Transverse colon (tissue), 4 donors: Measurements from ENCODE around the gene SLC5A3. TPM values are rescaled to one million over a fixed set of nuclear protein-coding genes. Genes with fewer than 3 reads are reported as not detected.

Experiments used
- DNase-seq: peaks from one replicate; pipeline ENCODE4 v3.0.0-alpha.2; 2019
- H3K27ac ChIP-seq, 4 donors: fragments of 200-600 bp; sonication (generic); 2 replicates each; pipeline ENCODE4 v1.5.1; 2016 to 2018; ENCODE audit warnings: inconsistent platforms in 4 of 4
- H3K27me3 ChIP-seq: fragments of 200-600 bp; sonication (generic); 2 replicates; pipeline ENCODE4 v1.5.1; 2017; ENCODE audit warnings: inconsistent platforms
- H3K36me3 ChIP-seq, 4 donors: fragments of 200-600 bp; sonication (generic); 2 replicates each; pipeline ENCODE4 v1.5.1; 2017 to 2019; ENCODE audit warnings: inconsistent platforms in 4 of 4
- H3K4me1 ChIP-seq, 4 donors: fragments of 200-600 bp; sonication (generic); 2 replicates each; pipeline ENCODE4 v1.5.1; 2017 to 2020; ENCODE audit warnings: inconsistent platforms in 4 of 4
- H3K4me3 ChIP-seq, 4 donors: fragments of 200-600 bp; sonication (generic); 1 replicate in 1 of 4; 2 replicates in 3 of 4; pipeline versions ENCODE4 v1.5.1 to v1.6.1; 2017 to 2019; ENCODE audit warnings: inconsistent platforms in 4 of 4
- H3K9me3 ChIP-seq, 2 donors: fragments of 200-600 bp; sonication (generic); 2 replicates each; pipeline ENCODE4 v1.5.1; 2017 to 2019; ENCODE audit warnings: inconsistent platforms in 2 of 2
- EP300 ChIP-seq: sonication (generic); formaldehyde crosslinking; IDR thresholded peaks from one replicate; pipeline ENCODE4 v1.6.1; 2017; ENCODE audit warnings: antibody characterized with exemption, low read depth
- POLR2A ChIP-seq: fragments of 450-650 bp; IDR thresholded peaks from one replicate; pipeline ENCODE4 v1.6.1; 2016; ENCODE audit warnings: antibody characterized with exemption, mild to moderate bottlenecking, moderate library complexity
- POLR2AphosphoS5 ChIP-seq, 3 donors: sonication (generic); formaldehyde crosslinking; IDR thresholded peaks; one replicate each; pipeline ENCODE4 v1.6.1; 2016; ENCODE audit warnings: antibody characterized with exemption in 3 of 3
- WGBS, 2 donors: methylation state at CpG; one replicate each; pipeline ENCODE4 v1.1.5; 2018; ENCODE audit warnings: low coverage in 1 of 2; 5-methylcytosine and 5-hydroxymethylcytosine counted together
- in situ Hi-C, 4 donors: fragments of 200-750 bp; cut with MboI; loops; one replicate each; pipeline versions ENCODE4 v1.15.0 to v1.15.1; 2017; ENCODE audit warnings: low sequenced_read_pairs in 3 of 4, low pct_ligation_motif_present in 1 of 4, low pct_unique_long_range_greater_than_20kb in 1 of 4
- intact Hi-C: fragments of 100-400 bp; cut with DNase I; formaldehyde crosslinking; loops from one replicate; pipeline ENCODE4 v1.15.1; 2023; ENCODE audit warnings: low total_unique reads
- total RNA-seq, 4 donors: library from RNA; depleted of rRNA; stranded (reverse); fragments of >200 nt; gene quantifications; one replicate each; pipeline ENCODE4 v1.1.0, GENCODE V29; 2016
- TF ChIP-seq, protein P1 (sequence below), 5 experiments: fragments of 200-600 bp in 3 of 5; fragments of 450-650 bp in 2 of 5; sonication (generic) in 3 of 5; IDR thresholded peaks; 1 replicate in 2 of 5; 2 replicates in 3 of 5; pipeline ENCODE4 v1.5.1; 2016 to 2017; ENCODE audit warnings: antibody characterized with exemption in 5 of 5, inconsistent platforms in 3 of 5, mild to moderate bottlenecking in 2 of 5, moderate library complexity in 1 of 5

SLC5A3 gene
- total RNA-seq, 4 donors from 2014 or later = 12.0 to 32.6 (median 23.9) TPM

DNA sequence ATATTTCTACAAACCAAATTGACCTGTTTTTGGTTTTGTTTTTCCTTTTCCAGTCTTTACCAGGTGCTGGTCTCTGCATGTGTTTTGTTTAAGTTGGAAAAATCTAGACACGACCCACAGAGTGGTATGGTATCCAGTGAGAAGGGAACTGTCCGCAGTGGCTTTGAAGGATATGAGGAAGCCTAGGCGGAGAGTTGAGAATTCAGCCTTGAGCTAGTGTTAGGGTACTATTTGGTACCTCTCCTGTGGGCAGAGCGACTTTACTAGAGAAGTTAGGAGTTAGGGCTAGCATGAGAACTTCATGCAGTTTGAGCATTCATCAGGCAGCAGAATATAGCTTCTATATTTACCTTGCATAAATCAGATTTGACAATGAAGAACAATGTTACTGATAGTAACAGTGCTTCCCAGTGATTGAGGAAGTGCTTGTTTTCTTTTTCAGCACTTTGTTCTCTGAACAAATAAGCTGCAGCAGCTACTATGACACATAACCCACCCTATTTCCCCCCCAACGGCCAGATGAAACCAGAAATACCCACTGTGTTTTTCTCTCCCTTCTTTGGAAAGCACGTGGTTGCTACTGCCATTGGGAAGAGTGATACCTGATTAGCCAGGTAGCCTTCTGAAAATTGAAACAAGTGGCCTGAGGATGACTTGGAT, 19.0 kb downstream of the SLC5A3 start:
- in situ Hi-C loops (no loop called here), intact Hi-C loops (no loop called here)
- TF ChIP-seq, protein P1, sequence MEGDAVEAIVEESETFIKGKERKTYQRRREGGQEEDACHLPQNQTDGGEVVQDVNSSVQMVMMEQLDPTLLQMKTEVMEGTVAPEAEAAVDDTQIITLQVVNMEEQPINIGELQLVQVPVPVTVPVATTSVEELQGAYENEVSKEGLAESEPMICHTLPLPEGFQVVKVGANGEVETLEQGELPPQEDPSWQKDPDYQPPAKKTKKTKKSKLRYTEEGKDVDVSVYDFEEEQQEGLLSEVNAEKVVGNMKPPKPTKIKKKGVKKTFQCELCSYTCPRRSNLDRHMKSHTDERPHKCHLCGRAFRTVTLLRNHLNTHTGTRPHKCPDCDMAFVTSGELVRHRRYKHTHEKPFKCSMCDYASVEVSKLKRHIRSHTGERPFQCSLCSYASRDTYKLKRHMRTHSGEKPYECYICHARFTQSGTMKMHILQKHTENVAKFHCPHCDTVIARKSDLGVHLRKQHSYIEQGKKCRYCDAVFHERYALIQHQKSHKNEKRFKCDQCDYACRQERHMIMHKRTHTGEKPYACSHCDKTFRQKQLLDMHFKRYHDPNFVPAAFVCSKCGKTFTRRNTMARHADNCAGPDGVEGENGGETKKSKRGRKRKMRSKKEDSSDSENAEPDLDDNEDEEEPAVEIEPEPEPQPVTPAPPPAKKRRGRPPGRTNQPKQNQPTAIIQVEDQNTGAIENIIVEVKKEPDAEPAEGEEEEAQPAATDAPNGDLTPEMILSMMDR (IDR thresholded peaks at IDR 0.05) = no peak
- TF ChIP-seq EP300 (no peak), POLR2AphosphoS5 (IDR thresholded peaks at IDR 0.05) (no peak), POLR2A (no peak)
- H3K9me3 ChIP-seq = no peaks in the 10 kb centered on the region
- H3K27me3 ChIP-seq = no peaks in the 10 kb centered on the region
- WGBS, 2 donors = 13 to 40% methylated on average over 3 to 6 of the region's 6 CpGs
- peaks cover 13 to 57% (median 26%) of the 10 kb centered on the region in 4 donors for H3K4me1 ChIP-seq
- no peak overlapping the region for H3K4me3 ChIP-seq
- H3K36me3 ChIP-seq = peaks cover 0 to 3% (median 0%) of the 10 kb centered on the region in 4 donors
- no peak overlapping the region for H3K27ac ChIP-seq
- DNase-seq = no peak

DNA sequence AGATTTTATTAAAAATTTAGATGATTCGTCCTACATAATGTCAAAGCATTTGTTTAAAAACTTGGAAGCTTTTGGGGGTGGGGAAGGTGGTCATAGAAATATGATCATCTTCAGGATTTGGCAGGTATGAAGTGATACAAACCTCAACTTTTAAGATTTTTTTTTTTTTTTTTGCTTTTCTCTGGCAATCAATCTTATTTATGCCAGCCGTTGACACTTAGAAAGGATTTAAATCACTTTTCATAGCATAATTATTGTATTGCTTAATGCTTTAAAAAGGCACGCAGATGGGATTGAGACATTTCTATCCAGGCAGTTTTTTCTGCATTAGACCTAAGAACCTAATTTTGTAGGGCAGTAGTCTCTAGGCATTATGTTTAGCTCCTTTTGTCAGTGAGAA, 19.7 kb downstream of the SLC5A3 start:
- 60 to 80% methylated on average over 3 of the region's 3 CpGs for WGBS, 2 donors
- TF ChIP-seq POLR2AphosphoS5 (IDR thresholded peaks at IDR 0.05) (no peak), EP300 (no peak), POLR2A (no peak)
- TF ChIP-seq, protein P1 (IDR thresholded peaks at IDR 0.05) = no peak
- no peak overlapping the region for H3K27ac ChIP-seq
- H3K9me3 ChIP-seq = no peaks in the 10 kb centered on the region
- H3K36me3 ChIP-seq = peaks cover 0 to 3% (median 0%) of the 10 kb centered on the region in 4 donors
- no peaks in the 10 kb centered on the region for H3K27me3 ChIP-seq
- peaks cover 13 to 64% (median 26%) of the 10 kb centered on the region in 4 donors for H3K4me1 ChIP-seq
- no peak overlapping the region for H3K4me3 ChIP-seq
- intact Hi-C loops (no loop called here), in situ Hi-C loops (no loop called here)
- no peak for DNase-seq

DNA sequence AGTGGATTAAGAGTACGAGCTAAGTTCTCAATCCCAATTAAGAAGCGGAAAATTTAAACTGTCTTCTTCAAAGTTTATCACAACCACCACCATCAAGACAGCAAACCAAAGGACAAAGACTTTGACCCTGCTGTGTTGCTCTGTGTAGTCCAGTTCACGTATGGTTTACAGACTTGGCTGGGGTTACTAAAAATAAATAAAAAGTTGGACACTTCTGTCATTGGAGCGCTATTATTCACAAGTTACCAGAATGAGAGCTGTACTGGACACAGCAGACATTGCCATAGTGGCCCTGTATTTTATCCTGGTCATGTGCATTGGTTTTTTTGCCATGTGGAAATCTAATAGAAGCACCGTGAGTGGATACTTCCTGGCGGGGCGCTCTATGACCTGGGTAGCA, 21.6 kb downstream of the SLC5A3 start:
- 93 to 94% methylated on average over 2 to 7 of the region's 7 CpGs for WGBS, 2 donors
- in situ Hi-C loops (no loop called here), intact Hi-C loops (no loop called here)
- Histone ChIP-seq H3K4me1 (peaks cover 8 to 54% (median 23%) of the 10 kb centered on the region in 4 donors), H3K27ac (no peak overlapping the region), H3K36me3 (peaks cover 0 to 3% (median 0%) of the 10 kb centered on the region in 4 donors), H3K9me3 (no peaks in the 10 kb centered on the region), H3K4me3 (no peak overlapping the region), H3K27me3 (no peaks in the 10 kb centered on the region)
- TF ChIP-seq POLR2A = no peak
- no peak for TF ChIP-seq POLR2AphosphoS5 (IDR thresholded peaks at IDR 0.05)
- TF ChIP-seq, protein P1 (IDR thresholded peaks at IDR 0.05) = no peak
- TF ChIP-seq EP300 = no peak
- no peak for DNase-seq

DNA sequence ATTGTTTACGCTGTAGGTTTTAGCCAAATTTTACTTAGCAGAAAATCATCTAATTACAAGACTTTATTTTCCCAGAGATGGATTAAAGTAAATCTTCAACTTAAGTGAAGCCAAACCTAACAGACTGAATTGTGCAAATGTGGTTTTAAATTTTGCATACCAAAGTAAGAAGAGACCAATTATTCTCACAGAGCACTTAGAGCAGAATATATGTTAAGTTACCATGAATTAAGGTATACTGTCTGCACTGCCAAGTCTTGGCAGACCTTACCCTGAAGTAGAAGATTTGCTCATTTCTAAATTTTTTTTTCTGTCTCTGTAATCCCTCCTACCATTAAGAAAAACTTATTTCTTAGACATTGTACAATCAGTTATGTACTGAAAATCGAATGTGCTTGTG, 24.1 kb downstream of the SLC5A3 start:
- no peaks in the 10 kb centered on the region for H3K27me3 ChIP-seq
- no peak for DNase-seq
- intact Hi-C loops (no loop called here), in situ Hi-C loops (no loop called here)
- H3K9me3 ChIP-seq = no peaks in the 10 kb centered on the region
- H3K27ac ChIP-seq = no peak overlapping the region
- peaks cover 9 to 53% (median 12%) of the 10 kb centered on the region in 4 donors for H3K4me1 ChIP-seq
- WGBS, 2 donors = 84 to 87% methylated on average over 2 of the region's 2 CpGs
- H3K4me3 ChIP-seq = no peak overlapping the region
- H3K36me3 ChIP-seq = peaks cover 0 to 3% (median 0%) of the 10 kb centered on the region in 4 donors
- TF ChIP-seq POLR2A (no peak), POLR2AphosphoS5 (IDR thresholded peaks at IDR 0.05) (no peak), EP300 (no peak)
- TF ChIP-seq, protein P1 (IDR thresholded peaks at IDR 0.05) = no peak
